Astrocyte (in vitro differentiated cells and primary cell): ENCODE data around the gene CYBA. TPM values are rescaled to one million over a fixed set of nuclear protein-coding genes. Genes with fewer than 3 reads are reported as not detected.

Source experiments
- DNase-seq: peaks from one replicate; pipeline ENCODE4 v3.0.0-alpha.2; 2010; ENCODE audit warnings: low read depth
- FAIRE-seq: peaks from 2 replicates; lab custom pipeline; 2011; peaks lifted over from hg19 to GRCh38; lab: Jason Lieb, UNC
- H2AFZ ChIP-seq: 2 replicates; pipeline ENCODE4 v1.6.0; 2012; ENCODE audit warnings: low read depth, low read length, inconsistent platforms
- H3K27ac ChIP-seq: 2 replicates; pipeline ENCODE4 v1.5.1; 2011; ENCODE audit warnings: low read depth, low read length, inconsistent platforms
- H3K27me3 ChIP-seq: 2 replicates; pipeline ENCODE4 v1.6.0; 2011; ENCODE audit warnings: low read length, inconsistent platforms; ENCODE audit not compliant: insufficient read depth
- H3K36me3 ChIP-seq: 2 replicates; pipeline ENCODE4 v1.5.1; 2011; ENCODE audit warnings: low read length, inconsistent platforms; ENCODE audit not compliant: insufficient read depth
- H3K4me1 ChIP-seq: 2 replicates; pipeline ENCODE4 v1.5.1; 2011; ENCODE audit warnings: low read length, inconsistent platforms; ENCODE audit not compliant: insufficient read depth
- H3K4me2 ChIP-seq: 2 replicates; pipeline ENCODE4 v1.6.0; 2012; ENCODE audit warnings: low read length, inconsistent platforms
- H3K4me3 ChIP-seq: 2 replicates; pipeline ENCODE4 v1.5.1; 2011; ENCODE audit warnings: low read depth, mild to moderate bottlenecking, low read length, inconsistent platforms; ENCODE audit not compliant: insufficient read depth
- H3K79me2 ChIP-seq: 2 replicates; pipeline ENCODE4 v1.6.0; 2012; ENCODE audit warnings: mild to moderate bottlenecking, low read length, inconsistent platforms; ENCODE audit not compliant: insufficient read depth
- H3K9ac ChIP-seq: 2 replicates; pipeline ENCODE4 v1.6.0; 2012; ENCODE audit warnings: mild to moderate bottlenecking, low read length, inconsistent platforms
- H3K9me3 ChIP-seq: 2 replicates; pipeline ENCODE4 v1.5.1; 2012; ENCODE audit warnings: low read depth, mild to moderate bottlenecking, low read length, inconsistent platforms; ENCODE audit not compliant: insufficient read depth
- H4K20me1 ChIP-seq: 2 replicates; pipeline ENCODE4 v1.6.0; 2012; ENCODE audit warnings: low read length, inconsistent platforms; ENCODE audit not compliant: insufficient read depth
- H3K27ac Mint-ChIP-seq: one replicate; pipeline ENCODE4 v1.8.0; 2021; ENCODE audit warnings: mild to moderate bottlenecking, mixed read lengths; ENCODE audit not compliant: unreplicated experiment
- H3K27me3 Mint-ChIP-seq: one replicate; pipeline ENCODE4 v1.8.0; 2021; ENCODE audit warnings: low read depth, mixed read lengths; ENCODE audit not compliant: unreplicated experiment
- H3K36me3 Mint-ChIP-seq: one replicate; pipeline ENCODE4 v1.8.0; 2021; ENCODE audit warnings: low read depth, mixed read lengths; ENCODE audit not compliant: unreplicated experiment
- H3K4me1 Mint-ChIP-seq: one replicate; pipeline ENCODE4 v1.8.0; 2021; ENCODE audit warnings: low read depth, mixed read lengths; ENCODE audit not compliant: unreplicated experiment
- H3K4me3 Mint-ChIP-seq: one replicate; pipeline ENCODE4 v1.8.0; 2021; ENCODE audit warnings: mild to moderate bottlenecking, moderate library complexity, mixed read lengths; ENCODE audit not compliant: unreplicated experiment
- H3K9me3 Mint-ChIP-seq: one replicate; pipeline ENCODE4 v1.8.0; 2021; ENCODE audit warnings: mild to moderate bottlenecking, mixed read lengths; ENCODE audit not compliant: unreplicated experiment
- CTCF ChIP-seq: IDR thresholded peaks from 2 replicates; pipeline ENCODE4 v1.5.1; 2011; ENCODE audit warnings: low read depth, mild to moderate bottlenecking, inconsistent platforms, low read length, moderate library complexity; ENCODE audit not compliant: insufficient read depth
- EZH2 ChIP-seq: IDR thresholded peaks from 2 replicates; pipeline ENCODE4 v1.6.1; 2012; ENCODE audit warnings: mild to moderate bottlenecking, low read length, inconsistent platforms; ENCODE audit not compliant: insufficient read depth
- total RNA-seq: library from RNA; stranded (reverse); gene quantifications from 2 replicates; pipeline ENCODE4 v1.2.1, GENCODE V29; 2021

CYBA gene
- total RNA-seq, 1 donor from 2014 or later: 236 TPM

- FAIRE-seq: no peak
- Histone ChIP-seq H3K9me3 (no peaks in the 10 kb centered on the region), H3K4me3 (no peak overlapping the region), H4K20me1 (peaks cover 14% of the 10 kb centered on the region), H3K36me3 (peaks cover 4% of the 10 kb centered on the region), H3K27me3 (peaks cover 6% of the 10 kb centered on the region), H3K4me2 (peak overlapping the region; percentile 81), H3K79me2 (no peaks in the 10 kb centered on the region), H3K4me1 (peaks cover 14% of the 10 kb centered on the region), H3K9ac (no peak overlapping the region), H3K27ac (no peak overlapping the region), H2AFZ (no peak overlapping the region)
- no peak overlapping the region for H3K4me3 Mint-ChIP-seq
- no peak overlapping the region for H3K27ac Mint-ChIP-seq
- H3K4me1 Mint-ChIP-seq: peaks cover 7% of the 10 kb centered on the region
- no peaks in the 10 kb centered on the region for H3K9me3 Mint-ChIP-seq
- peaks cover 9% of the 10 kb centered on the region for H3K36me3 Mint-ChIP-seq
- H3K27me3 Mint-ChIP-seq: peaks cover 7% of the 10 kb centered on the region
- no peak for DNase-seq
- TF ChIP-seq EZH2: no peak
These were observed 17.1 kb downstream of the CYBA start for GRCh38 chr16:88633684-88634140.

GRCh38 chr16:88632587-88632930, 18.3 kb downstream of the CYBA start:
- no peak overlapping the region for H2AFZ ChIP-seq
- Mint-ChIP-seq H3K9me3 (no peaks in the 10 kb centered on the region), H3K36me3 (peaks cover 9% of the 10 kb centered on the region), H3K27ac (no peak overlapping the region), H3K27me3 (no peaks in the 10 kb centered on the region), H3K4me3 (no peak overlapping the region), H3K4me1 (peaks cover 7% of the 10 kb centered on the region)
- no peak for TF ChIP-seq EZH2
- TF ChIP-seq CTCF: no peak
- H3K4me2 ChIP-seq: no peak overlapping the region
- no peak overlapping the region for H3K4me3 ChIP-seq
- H3K4me1 ChIP-seq: peaks cover 14% of the 10 kb centered on the region
- DNase-seq (no peak), FAIRE-seq (no peak)
- H3K36me3 ChIP-seq: peaks cover 4% of the 10 kb centered on the region
- no peaks in the 10 kb centered on the region for H3K9me3 ChIP-seq
- no peak overlapping the region for H3K27ac ChIP-seq
- H4K20me1 ChIP-seq: peaks cover 18% of the 10 kb centered on the region
- H3K27me3 ChIP-seq: no peaks in the 10 kb centered on the region
- H3K79me2 ChIP-seq: no peaks in the 10 kb centered on the region
- H3K9ac ChIP-seq: no peak overlapping the region

GRCh38 chr16:88631920-88632586, 18.8 kb downstream of the CYBA start:
- no peak overlapping the region for H3K9ac ChIP-seq
- no peak overlapping the region for H3K4me2 ChIP-seq
- Mint-ChIP-seq H3K4me3 (no peak overlapping the region), H3K27me3 (no peaks in the 10 kb centered on the region), H3K4me1 (peaks cover 5% of the 10 kb centered on the region), H3K36me3 (peaks cover 7% of the 10 kb centered on the region), H3K27ac (no peak overlapping the region), H3K9me3 (no peaks in the 10 kb centered on the region)
- H2AFZ ChIP-seq: no peak overlapping the region
- no peaks in the 10 kb centered on the region for H3K9me3 ChIP-seq
- no peak for TF ChIP-seq CTCF
- no peak for TF ChIP-seq EZH2
- H3K79me2 ChIP-seq: no peaks in the 10 kb centered on the region
- H3K4me1 ChIP-seq: peaks cover 14% of the 10 kb centered on the region
- H4K20me1 ChIP-seq: peaks cover 18% of the 10 kb centered on the region
- no peaks in the 10 kb centered on the region for H3K27me3 ChIP-seq
- no peak for DNase-seq
- no peak overlapping the region for H3K27ac ChIP-seq
- no peak overlapping the region for H3K4me3 ChIP-seq
- FAIRE-seq: no peak
- H3K36me3 ChIP-seq: peaks cover 4% of the 10 kb centered on the region
